Esophagus squamous epithelium (tissue), 5 donors: ENCODE measurements around the gene RAD52. TPM values are rescaled to one million over a fixed set of nuclear protein-coding genes. Genes with fewer than 3 reads are reported as not detected.

Experiments
- DNase-seq: peaks from one replicate; lab custom pipeline; 2025; lab: John Stamatoyannopoulos, UW
- H3K27ac ChIP-seq, 4 donors: fragments of 200-600 bp; sonication (generic); one replicate each; pipeline ENCODE4 v1.5.1; 2016 to 2019; ENCODE audit warnings: mild to moderate bottlenecking in 1 of 4
- H3K27me3 ChIP-seq, 4 donors: fragments of 200-600 bp; sonication (generic); 1 replicate in 3 of 4; 2 replicates in 1 of 4; pipeline versions ENCODE4 v1.5.1 to v1.6.0; 2017 to 2021; ENCODE audit warnings: antibody characterized with exemption in 1 of 4
- H3K36me3 ChIP-seq, 3 donors: fragments of 200-600 bp; sonication (generic); one replicate each; pipeline ENCODE4 v1.5.1; 2016 to 2019
- H3K4me1 ChIP-seq, 3 donors: fragments of 200-600 bp; sonication (generic); one replicate each; pipeline ENCODE4 v1.5.1; 2017 to 2019
- H3K4me3 ChIP-seq, 4 donors: fragments of 200-600 bp; sonication (generic); 1 replicate in 3 of 4; 2 replicates in 1 of 4; pipeline ENCODE4 v1.5.1; 2016 to 2019; ENCODE audit warnings: mild to moderate bottlenecking in 2 of 4, moderate library complexity in 1 of 4
- H3K9me3 ChIP-seq, 3 donors: fragments of 200-600 bp; sonication (generic); one replicate each; pipeline ENCODE4 v1.5.1; 2016 to 2019
- CTCF ChIP-seq, 6 experiments: fragments of 450-650 bp in 4 of 6; fragments of 200-600 bp in 2 of 6; sonication (generic) in 2 of 6; IDR thresholded peaks; one replicate each; pipeline ENCODE4 v1.5.1; 2016 to 2019; ENCODE audit warnings: antibody characterized with exemption in 6 of 6, mild to moderate bottlenecking in 4 of 6, moderate library complexity in 4 of 6
- POLR2A ChIP-seq, 4 donors: fragments of 450-650 bp; IDR thresholded peaks; one replicate each; pipeline ENCODE4 v1.6.1; 2017; ENCODE audit warnings: antibody characterized with exemption in 4 of 4, mild to moderate bottlenecking in 4 of 4, moderate library complexity in 3 of 4
- WGBS, 2 donors: methylation state at CpG; one replicate each; pipeline ENCODE4 v1.1.5; 2018; 5-methylcytosine and 5-hydroxymethylcytosine counted together
- intact Hi-C: fragments of 100-400 bp; cut with DNase I; formaldehyde crosslinking; loops from one replicate; pipeline ENCODE4 v1.15.0; 2022
- total RNA-seq, 4 donors: library from RNA; depleted of rRNA; stranded (reverse); fragments of >200 nt; gene quantifications; one replicate each; pipeline ENCODE4 v1.1.0, GENCODE V29; 2016
- donor health status: DM: yes; HTN: yes; CAD: no.

RAD52 gene
- total RNA-seq, 4 donors from 2014 or later: 6.2 to 8.0 (median 7.5) TPM

DNA sequence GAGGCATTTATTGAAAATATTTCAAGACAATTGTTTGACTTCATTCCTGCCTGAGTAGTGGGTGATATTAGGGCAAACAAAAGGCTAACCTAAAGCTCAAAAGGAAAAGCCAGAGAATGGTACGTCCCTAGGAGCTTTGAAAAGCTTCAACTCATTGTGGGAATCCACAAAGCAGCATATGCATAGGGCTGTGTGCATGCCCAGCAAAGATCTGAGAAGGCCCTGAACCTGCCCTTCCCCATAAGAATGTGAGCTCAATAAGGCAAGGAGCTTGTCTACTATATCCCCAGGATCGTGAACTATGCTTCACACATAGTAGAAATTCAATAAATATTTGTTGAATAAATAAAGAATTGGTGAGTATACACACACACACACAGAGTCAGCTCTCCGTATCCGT lies 19.1 kb upstream of the RAD52 start:
- no peaks in the 10 kb centered on the region for H3K9me3 ChIP-seq
- WGBS, 2 donors: 50 to 66% methylated on average over 4 of the region's 4 CpGs
- H3K27ac ChIP-seq: no peak overlapping the region
- H3K4me3 ChIP-seq: no peak overlapping the region
- no peaks in the 10 kb centered on the region for H3K36me3 ChIP-seq
- H3K4me1 ChIP-seq: no peaks in the 10 kb centered on the region
- TF ChIP-seq POLR2A (IDR thresholded peaks at IDR 0.05): no peak
- TF ChIP-seq CTCF (IDR thresholded peaks at IDR 0.05): no peak
- no peaks in the 10 kb centered on the region for H3K27me3 ChIP-seq
- no peak for DNase-seq
- intact Hi-C loops: no loop called here

DNA sequence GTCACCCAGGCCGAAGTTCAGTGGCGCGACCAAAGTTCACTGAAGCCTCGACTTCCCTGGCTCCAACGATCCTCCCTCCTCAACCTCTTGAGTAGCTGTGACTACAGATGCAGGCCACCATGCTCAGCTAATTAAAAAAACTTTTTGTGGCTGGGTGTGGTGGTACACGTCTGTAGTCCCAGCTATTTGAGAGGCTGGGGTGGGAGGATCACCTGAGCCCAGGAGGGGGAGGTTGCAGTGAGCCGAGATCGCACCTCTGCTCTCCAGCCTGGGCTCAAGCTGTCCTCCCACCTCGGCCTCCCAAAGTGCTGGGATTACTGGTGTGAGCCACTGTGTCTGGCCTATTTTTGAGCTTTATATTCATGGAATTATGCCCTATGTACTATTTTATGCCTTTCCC lies 18.1 kb upstream of the RAD52 start:
- TF ChIP-seq CTCF (IDR thresholded peaks at IDR 0.05) (no peak), POLR2A (IDR thresholded peaks at IDR 0.05) (no peak)
- WGBS, 2 donors: 81 to 100% methylated on average over 4 to 9 of the region's 9 CpGs
- intact Hi-C loops: no loop called here
- Histone ChIP-seq H3K4me3 (no peak overlapping the region), H3K36me3 (no peaks in the 10 kb centered on the region), H3K27me3 (no peaks in the 10 kb centered on the region), H3K4me1 (no peaks in the 10 kb centered on the region), H3K9me3 (no peaks in the 10 kb centered on the region), H3K27ac (no peak overlapping the region)
- DNase-seq: no peak

GRCh38 chr12:966724-967123 lies 17.2 kb upstream of the RAD52 start:
- WGBS, 2 donors: 68 to 88% methylated on average over 6 of the region's 6 CpGs
- TF ChIP-seq CTCF (IDR thresholded peaks at IDR 0.05): no peak
- TF ChIP-seq POLR2A (IDR thresholded peaks at IDR 0.05): no peak

GRCh38 chr12:958588-959123 lies 9.2 kb upstream of the RAD52 start:
- Histone ChIP-seq H3K4me3 (no peak overlapping the region), H3K9me3 (no peaks in the 10 kb centered on the region), H3K27ac (no peak overlapping the region), H3K27me3 (no peaks in the 10 kb centered on the region), H3K4me1 (peaks cover 0 to 17% (median 5%) of the 10 kb centered on the region in 3 donors), H3K36me3 (no peaks in the 10 kb centered on the region)
- TF ChIP-seq CTCF (IDR thresholded peaks at IDR 0.05): no peak
- TF ChIP-seq POLR2A (IDR thresholded peaks at IDR 0.05): no peak
- 32 to 38% methylated on average over 7 of the region's 8 CpGs for WGBS, 2 donors
- no peak for DNase-seq
- intact Hi-C loops: loop anchor here (10.0 kb wide), 1 partner anchor 394 kb away; no protein-coding TSS in a partner anchor

More at GRCh38 chr12:966724-967123, 17.2 kb upstream of the RAD52 start:
- H3K27me3 ChIP-seq: no peaks in the 10 kb centered on the region
- no peak for DNase-seq
- no peaks in the 10 kb centered on the region for H3K4me1 ChIP-seq
- H3K4me3 ChIP-seq: no peak overlapping the region
- no peaks in the 10 kb centered on the region for H3K9me3 ChIP-seq
- intact Hi-C loops: no loop called here
- no peaks in the 10 kb centered on the region for H3K36me3 ChIP-seq
- no peak overlapping the region for H3K27ac ChIP-seq

DNA sequence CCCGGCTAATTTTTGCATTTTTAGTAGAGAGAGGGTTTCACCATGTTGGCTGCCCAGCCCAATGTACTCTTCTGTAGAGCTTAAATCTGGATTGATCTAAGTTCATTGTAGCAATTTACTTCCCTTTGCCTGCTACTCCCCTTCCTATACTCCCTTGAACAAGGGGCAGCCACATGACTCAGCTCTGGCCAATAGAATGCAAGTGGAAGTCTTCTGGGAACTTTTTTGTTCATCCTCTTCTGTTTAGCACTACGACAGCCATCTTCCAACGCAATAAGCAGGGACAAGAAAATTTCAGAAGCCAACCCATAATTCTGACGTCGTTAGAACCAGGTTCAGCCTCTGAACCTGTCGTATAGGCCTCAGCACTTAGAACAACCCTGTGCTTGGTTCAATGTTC lies 6.4 kb upstream of the RAD52 start:
- Histone ChIP-seq H3K27ac (no peak overlapping the region), H3K27me3 (no peaks in the 10 kb centered on the region), H3K36me3 (no peaks in the 10 kb centered on the region), H3K4me3 (no peak overlapping the region), H3K9me3 (no peaks in the 10 kb centered on the region), H3K4me1 (peaks cover 3 to 22% (median 5%) of the 10 kb centered on the region in 3 donors)
- TF ChIP-seq CTCF (IDR thresholded peaks at IDR 0.05) (no peak), POLR2A (IDR thresholded peaks at IDR 0.05) (no peak)
- WGBS, 2 donors: 89 to 91% methylated on average over 6 of the region's 6 CpGs
- intact Hi-C loops: loop anchor here (10.0 kb wide), 1 partner anchor 391 kb away; no protein-coding TSS in a partner anchor
- DNase-seq: no peak
